A673 (cell line): ENCODE measurements around the gene VENTX. TPM values are rescaled to one million over a fixed set of nuclear protein-coding genes. Genes with fewer than 3 reads are reported as not detected.

ENCODE experiments used
- BruUV-seq: library from RNA; stranded (reverse); fragments of 400-500 nt; replicated peaks from 2 replicates; lab custom pipeline; 2021; lab: Mats Ljungman, UMichigan
- CTCF ChIA-PET: fragments of 300-600 bp; sonication (Branson Sonifier 250); formaldehyde crosslinking; loops from one replicate; lab custom pipeline; 2022; ENCODE audit warnings: antibody characterized with exemption; lab: Charles Lee
- POLR2A ChIA-PET: fragments of 300-600 bp; sonication (Branson Sonifier 250); formaldehyde crosslinking; loops from one replicate; lab custom pipeline; 2022; ENCODE audit warnings: antibody characterized with exemption; ENCODE audit not compliant: low non-redundant PET; lab: Charles Lee
- DNase-seq: peaks from one replicate; pipeline ENCODE4 v3.0.0-alpha.2; 2015; ENCODE audit warnings: low spot score
- H3K27ac ChIP-seq: fragments of 200-600 bp; sonication (generic); 2 replicates; pipeline ENCODE4 v1.5.1; 2016; ENCODE audit warnings: mixed run types, low read depth, mild to moderate bottlenecking, mixed read lengths, antibody characterized with exemption, low read length; ENCODE audit not compliant: poor library complexity, severe bottlenecking
- H3K27me3 ChIP-seq: fragments of 200-600 bp; sonication (generic); replicated peaks from 2 replicates; pipeline ENCODE4 v1.6.1; 2017; ENCODE audit warnings: mixed run types, low read depth, mild to moderate bottlenecking, mixed read lengths, antibody characterized with exemption, low read length; ENCODE audit not compliant: insufficient read depth, poor library complexity
- H3K36me3 ChIP-seq: fragments of 200-600 bp; sonication (generic); 2 replicates; pipeline ENCODE4 v1.6.1; 2016; ENCODE audit warnings: mixed run types, mild to moderate bottlenecking, mixed read lengths, antibody characterized with exemption, low read length; ENCODE audit not compliant: insufficient read depth, poor library complexity, severe bottlenecking
- H3K4me1 ChIP-seq: fragments of 200-600 bp; sonication (generic); 2 replicates; pipeline ENCODE4 v1.6.1; 2017; ENCODE audit warnings: mixed run types, mild to moderate bottlenecking, mixed read lengths, antibody characterized with exemption, low read length; ENCODE audit not compliant: insufficient read depth, poor library complexity, severe bottlenecking
- H3K4me3 ChIP-seq: fragments of 200-600 bp; sonication (generic); 2 replicates; pipeline ENCODE4 v1.5.1; 2016; ENCODE audit warnings: low read depth, mixed run types, mild to moderate bottlenecking, mixed read lengths, low read length; ENCODE audit not compliant: poor library complexity, severe bottlenecking
- H3K9me3 ChIP-seq: fragments of 200-600 bp; sonication (generic); 2 replicates; pipeline ENCODE4 v1.6.1; 2016; ENCODE audit warnings: mixed run types, low read depth, mild to moderate bottlenecking, mixed read lengths, antibody characterized with exemption, low read length; ENCODE audit not compliant: poor library complexity, severe bottlenecking
- CTCF ChIP-seq: fragments of 300-800, 200-600 bp; sonication (generic); conservative IDR thresholded peaks from 2 replicates; pipeline ENCODE4 v1.5.1; 2017; ENCODE audit warnings: low read depth, mild to moderate bottlenecking, antibody characterized with exemption, low read length, moderate library complexity, mixed read lengths
- EZH2 ChIP-seq: fragments of 200-600 bp; sonication (generic); IDR thresholded peaks from 2 replicates; pipeline ENCODE4 v1.6.1; 2017; ENCODE audit warnings: borderline replicate concordance, low read depth, mild to moderate bottlenecking, mixed read lengths, antibody characterized with exemption, low read length; ENCODE audit not compliant: poor library complexity, severe bottlenecking
- intact Hi-C: fragments of 100-400 bp; cut with micrococcal nuclease; formaldehyde crosslinking; loops from one replicate; pipeline ENCODE4 v1.10.0; 2022; ENCODE audit not compliant: unreplicated experiment
- total RNA-seq: library from RNA; stranded (reverse); gene quantifications from 2 replicates; pipeline ENCODE4 v1.2.3, GENCODE V29; 2021

The VENTX gene
- total RNA-seq, 1 experiment from 2014 or later, result not detected

- no TSS peak for BruUV-seq
- no peaks in the 10 kb centered on the region for H3K4me1 ChIP-seq
- H3K27ac ChIP-seq, result no peak overlapping the region
- H3K36me3 ChIP-seq, result no peaks in the 10 kb centered on the region
- no peak for TF ChIP-seq CTCF
- peak; percentile 20 for TF ChIP-seq EZH2
- ChIA-PET CTCF (interaction anchor here (0.5 kb wide), 1 partner anchor 11 kb away, joined by 3 read pairs; no protein-coding TSS in a partner anchor), POLR2A (no interaction called here)
- no peak for DNase-seq
- peaks cover 95% of the 10 kb centered on the region for H3K27me3 ChIP-seq
- H3K4me3 ChIP-seq, result no peak overlapping the region
- intact Hi-C loops, result no loop called here
- no peaks in the 10 kb centered on the region for H3K9me3 ChIP-seq
Observed at GRCh38 chr10:133235265-133235855, 2.3 kb upstream of the VENTX start.

GRCh38 chr10:133235932-133236331, 1.7 kb upstream of the VENTX start:
- H3K36me3 ChIP-seq, result no peaks in the 10 kb centered on the region
- no peak for TF ChIP-seq CTCF
- TF ChIP-seq EZH2, result no peak
- H3K27ac ChIP-seq, result no peak overlapping the region
- POLR2A ChIA-PET, result no interaction called here
- DNase-seq, result no peak
- H3K27me3 ChIP-seq, result peaks cover 94% of the 10 kb centered on the region
- H3K9me3 ChIP-seq, result no peaks in the 10 kb centered on the region
- no TSS peak for BruUV-seq
- intact Hi-C loops, result no loop called here
- CTCF ChIA-PET, result no interaction called here
- H3K4me3 ChIP-seq, result no peak overlapping the region
- no peaks in the 10 kb centered on the region for H3K4me1 ChIP-seq

- Histone ChIP-seq H3K27ac (no peak overlapping the region), H3K9me3 (no peaks in the 10 kb centered on the region), H3K27me3 (peaks cover 95% of the 10 kb centered on the region), H3K4me1 (no peaks in the 10 kb centered on the region), H3K36me3 (no peaks in the 10 kb centered on the region), H3K4me3 (no peak overlapping the region)
- ChIA-PET POLR2A (no interaction called here), CTCF (no interaction called here)
- no peak for TF ChIP-seq EZH2
- no peak for TF ChIP-seq CTCF
- intact Hi-C loops, result no loop called here
- BruUV-seq, result no TSS peak
- DNase-seq, result no peak
Observed at GRCh38 chr10:133236401-133237240, 1.0 kb upstream of the VENTX start.
